NB4 (cell line): ENCODE data around the gene NTRK2.

ENCODE experiments used
- DNase-seq: peaks from one replicate; pipeline ENCODE4 v3.0.0; 2010; ENCODE audit warnings: low read depth
- H3K4me3 ChIP-seq: one replicate; pipeline ENCODE4 v1.5.1; 2011; ENCODE audit warnings: mild to moderate bottlenecking, low read depth, low read length, moderate library complexity
- CTCF ChIP-seq: IDR thresholded peaks from one replicate; pipeline ENCODE4 v1.5.1; 2012; ENCODE audit warnings: low read depth, low read length
- MAX ChIP-seq: IDR thresholded peaks from 2 replicates; pipeline ENCODE4 v1.6.1; 2011; ENCODE audit warnings: low read depth, low read length
- MYC ChIP-seq: IDR thresholded peaks from 2 replicates; pipeline ENCODE4 v1.6.1; 2011; ENCODE audit warnings: low read depth, low read length
- POLR2A ChIP-seq: IDR thresholded peaks from 2 replicates; pipeline ENCODE4 v1.6.1; 2011; ENCODE audit warnings: mild to moderate bottlenecking; ENCODE audit not compliant: insufficient read length; ENCODE audit errors: extremely low read depth

NTRK2 gene

GRCh38 chr9:84811751-84812074 is 142.2 kb downstream of the NTRK2 start:
- H3K4me3 ChIP-seq, result no peak overlapping the region
- no peak for DNase-seq
- TF ChIP-seq MAX (no peak), POLR2A (no peak), CTCF (no peak), MYC (no peak)

- no peak for DNase-seq
- TF ChIP-seq POLR2A (no peak), MAX (no peak), MYC (no peak), CTCF (no peak)
- H3K4me3 ChIP-seq, result no peak overlapping the region
Measured at GRCh38 chr9:84812355-84812754, 142.8 kb downstream of the NTRK2 start.

- H3K4me3 ChIP-seq, result no peak overlapping the region
- no peak for TF ChIP-seq MAX
- TF ChIP-seq CTCF, result no peak
- TF ChIP-seq POLR2A, result no peak
- TF ChIP-seq MYC, result no peak
- no peak for DNase-seq
Measured at GRCh38 chr9:84812847-84813246, 143.3 kb downstream of the NTRK2 start.

GRCh38 chr9:84815554-84815953 is 146.0 kb downstream of the NTRK2 start:
- TF ChIP-seq CTCF (no peak), MAX (no peak), POLR2A (no peak), MYC (no peak)
- no peak for DNase-seq
- no peak overlapping the region for H3K4me3 ChIP-seq

- no peak overlapping the region for H3K4me3 ChIP-seq
- DNase-seq, result no peak
- TF ChIP-seq MYC (no peak), POLR2A (no peak), MAX (no peak), CTCF (no peak)
Measured at GRCh38 chr9:84817038-84817437, 147.5 kb downstream of the NTRK2 start.

- no peak overlapping the region for H3K4me3 ChIP-seq
- DNase-seq, result no peak
- TF ChIP-seq MYC (no peak), POLR2A (no peak), CTCF (no peak)
Measured at GRCh38 chr9:84818791-84819190, 149.3 kb downstream of the NTRK2 start.
